Keratinocyte (primary cell): ENCODE measurements around the gene SFMBT1.

Experiments used
- EZH2 ChIP-seq: IDR thresholded peaks from one replicate; pipeline ENCODE4 v1.6.1; 2012; ENCODE audit warnings: inconsistent platforms, mild to moderate bottlenecking, low read length, moderate library complexity
- TF ChIP-seq, protein P1 (sequence below), 3 experiments: IDR thresholded peaks in 1 of 3; conservative IDR thresholded peaks in 1 of 3; optimal IDR thresholded peaks in 1 of 3; 2 replicates in 2 of 3; 3 replicates in 1 of 3; pipeline versions ENCODE3 to v1.5.1; 2011; ENCODE audit warnings: low read length in 3 of 3, mild to moderate bottlenecking in 3 of 3, moderate library complexity in 2 of 3, control low read depth in 1 of 3, inconsistent platforms in 1 of 3; ENCODE audit not compliant: insufficient read depth in 2 of 3; ENCODE audit errors: extremely low read depth in 1 of 3

DNA sequence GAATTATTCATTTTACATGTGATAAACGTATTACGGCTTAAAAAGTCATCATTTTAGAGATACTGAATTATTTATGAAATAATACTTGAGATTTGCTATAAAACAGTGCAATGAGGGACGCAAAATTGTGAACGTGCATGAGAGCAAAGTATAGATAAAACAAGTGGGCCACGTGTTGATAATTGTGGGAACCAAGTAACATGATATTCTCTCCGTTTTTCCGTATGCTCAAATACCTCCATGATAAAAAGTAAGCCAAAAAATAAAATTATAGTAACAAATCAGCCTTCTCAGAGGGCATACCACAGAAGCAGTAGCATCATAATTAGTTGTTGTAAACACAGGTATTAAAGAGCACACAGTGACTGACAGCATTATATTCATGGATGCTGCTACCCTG, 42.6 kb downstream of the SFMBT1 start:
- TF ChIP-seq, protein P1, sequence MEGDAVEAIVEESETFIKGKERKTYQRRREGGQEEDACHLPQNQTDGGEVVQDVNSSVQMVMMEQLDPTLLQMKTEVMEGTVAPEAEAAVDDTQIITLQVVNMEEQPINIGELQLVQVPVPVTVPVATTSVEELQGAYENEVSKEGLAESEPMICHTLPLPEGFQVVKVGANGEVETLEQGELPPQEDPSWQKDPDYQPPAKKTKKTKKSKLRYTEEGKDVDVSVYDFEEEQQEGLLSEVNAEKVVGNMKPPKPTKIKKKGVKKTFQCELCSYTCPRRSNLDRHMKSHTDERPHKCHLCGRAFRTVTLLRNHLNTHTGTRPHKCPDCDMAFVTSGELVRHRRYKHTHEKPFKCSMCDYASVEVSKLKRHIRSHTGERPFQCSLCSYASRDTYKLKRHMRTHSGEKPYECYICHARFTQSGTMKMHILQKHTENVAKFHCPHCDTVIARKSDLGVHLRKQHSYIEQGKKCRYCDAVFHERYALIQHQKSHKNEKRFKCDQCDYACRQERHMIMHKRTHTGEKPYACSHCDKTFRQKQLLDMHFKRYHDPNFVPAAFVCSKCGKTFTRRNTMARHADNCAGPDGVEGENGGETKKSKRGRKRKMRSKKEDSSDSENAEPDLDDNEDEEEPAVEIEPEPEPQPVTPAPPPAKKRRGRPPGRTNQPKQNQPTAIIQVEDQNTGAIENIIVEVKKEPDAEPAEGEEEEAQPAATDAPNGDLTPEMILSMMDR (optimal IDR thresholded peaks at IDR 0.05 in 1 of 3, IDR thresholded peaks at IDR 0.05 in 1 of 3, conservative IDR thresholded peaks at IDR 0.05 in 1 of 3; ENCODE audit: extremely low read depth in 1 of 3, insufficient read depth in 2 of 3, low read length in 3 of 3), result no peak
- no peak for TF ChIP-seq EZH2
